GM21528 (cell line): ENCODE measurements around the gene EPHB2.

Experiments
- ATAC-seq: cut with Tn5 transposase; IDR thresholded peaks from one replicate; pipeline ENCODE4 v1.9.1; 2021; ENCODE audit warnings: mild to moderate bottlenecking, moderate library complexity; ENCODE audit not compliant: unreplicated experiment, low FRiP score

EPHB2 gene

GRCh38 chr1:22721122-22721873 is 10.7 kb downstream of the EPHB2 start:
- ATAC-seq, result no peak

GRCh38 chr1:22722901-22723550 is 12.4 kb downstream of the EPHB2 start:
- ATAC-seq, result no peak

- no peak for ATAC-seq
Observed at GRCh38 chr1:22727873-22728272, 17.2 kb downstream of the EPHB2 start.

- ATAC-seq, result no peak
Observed at GRCh38 chr1:22728751-22729399, 18.2 kb downstream of the EPHB2 start.

- no peak for ATAC-seq
Observed at GRCh38 chr1:22729400-22729773, 18.7 kb downstream of the EPHB2 start.

GRCh38 chr1:22729912-22730311 is 19.3 kb downstream of the EPHB2 start:
- no peak for ATAC-seq

GRCh38 chr1:22731924-22732720 is 21.5 kb downstream of the EPHB2 start:
- ATAC-seq, result no peak

GRCh38 chr1:22733643-22734042 is 23.0 kb downstream of the EPHB2 start:
- ATAC-seq, result no peak

- no peak for ATAC-seq
Observed at GRCh38 chr1:22736501-22737080, 26.0 kb downstream of the EPHB2 start.

- no peak for ATAC-seq
Observed at GRCh38 chr1:22737374-22738068, 26.9 kb downstream of the EPHB2 start.

GRCh38 chr1:22738069-22738435 is 27.4 kb downstream of the EPHB2 start:
- ATAC-seq, result no peak

GRCh38 chr1:22738522-22738921 is 27.9 kb downstream of the EPHB2 start:
- ATAC-seq, result no peak

- ATAC-seq, result no peak
Observed at GRCh38 chr1:22739648-22740385, 29.2 kb downstream of the EPHB2 start.

GRCh38 chr1:22741118-22741517 is 30.5 kb downstream of the EPHB2 start:
- ATAC-seq, result no peak

- ATAC-seq, result no peak
Observed at GRCh38 chr1:22745669-22746585, 35.3 kb downstream of the EPHB2 start.

GRCh38 chr1:22747021-22747734 is 36.5 kb downstream of the EPHB2 start:
- no peak for ATAC-seq

GRCh38 chr1:22747735-22748073 is 37.1 kb downstream of the EPHB2 start:
- no peak for ATAC-seq

GRCh38 chr1:22749503-22749902 is 38.9 kb downstream of the EPHB2 start:
- no peak for ATAC-seq
